Heart left ventricle (tissue), 13 donors: ENCODE measurements around the gene PI3.

Experiments used
- CTCF ChIP-seq, 12 donors: fragments of 200-600 bp; sonication (generic) in 4 of 12; IDR thresholded peaks; one replicate each; pipeline versions ENCODE4 v1.5.0 to v1.8.0; 2018 to 2022; ENCODE audit warnings: antibody characterized with exemption in 12 of 12, mild to moderate bottlenecking in 5 of 12
- POLR2A ChIP-seq, 2 donors: fragments of 450-650 bp; IDR thresholded peaks; one replicate each; pipeline ENCODE4 v1.6.1; 2017; ENCODE audit warnings: antibody characterized with exemption in 2 of 2, mild to moderate bottlenecking in 2 of 2, moderate library complexity in 2 of 2
- donor health status: ischemic (EF 13 %, LVEDD 7.1; RV severe dilation, severe dysfunction).
- donor health status: DM: no; HTN: yes; CAD: no.
- donor health status: DM: no; HTN: no; CAD: no.
- donor health status: ischemic (EF 25% LVEDD 6.9; RV normal size, moderate dysfunction).
- donor health status: ischemic (EF 25% LVEDD 5.7; RV mildly dilated, moderate dysfunction).
- donor health status: ischemic (EF 35%, LVEDD 5.7; RV mildly dilated, moderate dysfunction).
- donor health status: nonischemic (EF 11% LVEDD 7.7; RV severe dilation, severe dysfunction).
- donor health status: DM: yes; HTN: yes; CAD: no.
- donor health status: PGD.
- donor health status: ischemic (EF 29% LVEDD 5.4; RV normal size, mild dysfunction).
- donor health status: nonischemic (EF 23%, LVEDD 6.1; RV moderate dilation, normal function).

- TF ChIP-seq POLR2A (IDR thresholded peaks at IDR 0.05), result no peak
- no peak for TF ChIP-seq CTCF (IDR thresholded peaks at IDR 0.05)
Measured at GRCh38 chr20:45221076-45221475, 46.4 kb downstream of the PI3 start, which contains the start of gene SEMG2.
